Left cardiac atrium (tissue), 4 donors: Measurements from ENCODE around the gene NEAT1. TPM values are rescaled to one million over a fixed set of nuclear protein-coding genes. Genes with fewer than 3 reads are reported as not detected.
"Not testable (repeated sequence)": the region's sequence is repeated elsewhere in the genome, so short reads cannot be mapped to it uniquely, and the experiment has no call there.

Experiments
- ATAC-seq, 2 donors: fragments of 200-7000 bp; cut with Tn5 transposase; one replicate each; pipeline ENCODE4 v1.9.1; 2020; ENCODE audit warnings: mild to moderate bottlenecking in 2 of 2, moderate library complexity in 2 of 2
- DNase-seq: peaks from one replicate; pipeline ENCODE4 v3.0.0-alpha.2; 2020
- intact Hi-C, 2 donors: fragments of 100-400 bp; cut with DNase I; formaldehyde crosslinking; loops; one replicate each; pipeline versions ENCODE4 v1.14.1 to v1.15.1; 2022 to 2023
- total RNA-seq, 2 donors: library from RNA; stranded (reverse); fragmentation: NEBNext Ultra II Directional; extraction: Animal tissue kit (Norgen Biotek cat#: 25700); gene quantifications; one replicate each; pipeline ENCODE4 v1.2.1, GENCODE V29; 2021
- donor health status: DM: no; HTN: yes; CAD: no.
- donor health status: DM: no; HTN: yes; CAD: no; lungs with severe emphysema.
- donor health status: DM: yes; HTN: yes; CAD: no.
- donor health status: Dilated cardiomyopathy.

The NEAT1 gene
- total RNA-seq, 2 donors from 2014 or later, result 405 to 657 TPM

DNA sequence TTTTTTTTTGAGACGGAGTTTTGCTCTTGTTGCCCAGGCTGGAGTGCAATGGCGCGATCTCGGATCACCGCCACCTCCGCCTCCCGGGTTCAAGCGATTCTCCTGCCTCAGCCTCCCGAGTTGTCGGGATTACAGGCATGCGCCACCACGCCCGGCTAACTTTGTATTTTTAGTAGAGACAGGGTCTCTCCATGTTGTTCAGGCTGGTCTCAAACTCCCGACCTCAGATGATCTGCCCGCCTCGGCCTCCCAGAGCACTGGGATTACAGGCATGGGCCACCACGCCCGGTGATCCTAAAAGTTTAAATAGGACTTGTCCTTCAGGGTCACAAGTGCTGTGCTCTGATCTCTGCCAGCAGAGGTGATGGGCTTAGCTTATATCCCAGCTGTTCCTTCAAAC is 42.9 kb downstream of the NEAT1 start:
- DNase-seq, ATAC-seq, intact Hi-C loops: not testable (repeated sequence)

DNA sequence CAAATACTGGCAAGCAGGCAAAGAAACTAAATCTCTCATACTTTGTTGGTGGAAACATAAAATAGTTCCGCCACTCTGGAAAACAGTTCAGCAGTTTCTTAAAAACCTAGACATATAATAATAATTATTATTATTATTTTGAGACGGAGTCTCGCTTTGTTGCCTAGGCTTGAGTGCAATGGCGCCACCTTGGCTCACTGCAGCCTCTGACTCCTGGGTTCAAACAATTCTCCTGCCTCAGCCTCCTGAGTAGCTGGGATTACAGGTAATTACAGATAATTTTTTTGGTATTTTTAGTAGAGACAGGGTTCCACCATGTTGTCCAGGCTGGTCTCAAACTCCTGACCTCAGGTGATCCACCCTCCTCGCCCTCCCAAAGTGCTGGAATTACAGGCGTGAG is 44.7 kb downstream of the NEAT1 start:
- intact Hi-C loops, DNase-seq, ATAC-seq: not testable (repeated sequence)

DNA sequence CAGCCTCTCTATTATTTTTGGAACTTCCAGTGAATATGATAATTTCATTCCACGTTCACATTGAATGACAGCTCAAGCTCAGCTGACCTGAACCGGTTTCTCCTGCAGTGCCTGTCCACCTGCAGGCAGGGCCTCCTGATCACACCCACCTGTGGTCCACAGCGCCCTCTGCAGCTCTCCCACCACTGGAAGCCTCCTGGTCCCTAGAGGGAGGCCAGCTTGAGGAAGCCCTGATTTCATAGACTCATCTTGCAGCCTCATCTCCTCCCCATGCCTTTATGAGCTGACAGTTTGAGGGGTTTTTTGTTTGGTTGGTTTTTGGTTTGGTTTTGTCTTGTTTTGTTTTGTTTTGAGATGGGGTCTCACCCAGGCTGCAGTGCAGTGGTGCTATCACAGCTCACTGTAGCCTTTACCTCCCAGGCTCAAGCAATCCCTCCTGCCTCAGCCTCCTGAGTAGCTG is 46.3 kb downstream of the NEAT1 start:
- DNase-seq (no peak), ATAC-seq (no peak)
- intact Hi-C loops, result no loop called here

DNA sequence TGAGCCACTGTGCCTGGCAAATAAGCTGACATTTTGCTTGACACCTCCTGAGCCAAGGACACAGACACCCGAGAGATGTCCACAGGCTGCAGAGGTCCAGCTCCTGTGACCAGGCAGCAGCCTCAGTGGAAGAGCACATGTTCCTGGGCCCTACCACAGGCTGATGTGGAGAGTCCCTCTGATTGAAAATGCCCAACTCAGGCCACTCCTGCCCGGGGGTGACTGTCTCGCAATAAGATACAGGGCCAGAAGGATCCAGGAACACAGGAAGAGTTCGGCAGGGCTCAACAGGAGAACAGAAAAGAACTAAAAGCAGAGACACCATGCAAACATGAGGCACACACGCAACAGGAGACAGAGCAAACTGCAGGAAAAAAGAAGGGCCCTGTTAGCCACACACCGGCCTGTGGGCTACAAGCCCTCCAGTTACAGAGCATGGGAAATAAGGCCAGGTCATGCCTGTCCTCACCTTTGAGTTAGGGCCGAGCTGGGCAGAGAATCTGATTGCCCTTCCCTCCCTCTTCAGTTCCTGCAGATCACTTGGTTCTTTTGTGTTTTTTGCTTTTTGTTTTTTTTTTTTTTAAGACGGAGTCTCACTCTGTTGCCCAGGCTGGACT is 47.9 kb downstream of the NEAT1 start:
- intact Hi-C loops, result loop anchor here in 1 of 2 donors (5.0 kb wide), 1 partner anchor 48 kb away; the partner anchor contains the start of gene NEAT1
- ATAC-seq (peak; percentile 9 to 11), DNase-seq (no peak)

DNA sequence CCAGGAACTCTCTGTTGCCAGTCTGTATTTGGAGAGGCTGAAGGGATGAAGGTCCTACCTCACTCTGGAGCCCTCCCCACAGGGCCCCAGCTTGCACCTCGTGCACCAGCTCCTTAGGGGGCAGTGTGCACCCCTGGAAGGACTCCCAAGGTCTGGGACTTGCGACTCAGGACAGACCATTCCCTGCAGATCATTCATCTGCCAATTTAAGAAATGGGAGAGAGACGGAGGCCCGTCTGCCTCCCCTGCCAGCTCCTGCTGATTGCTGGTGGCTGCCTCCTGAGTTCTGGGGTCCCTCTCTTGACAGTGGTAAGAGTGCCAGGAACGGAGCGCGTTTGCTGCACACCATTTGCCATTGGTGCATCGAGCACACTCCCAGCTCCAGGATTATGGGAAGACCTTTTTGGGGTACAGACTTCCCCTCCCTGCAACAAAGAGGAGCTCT is 48.9 kb downstream of the NEAT1 start:
- peak; percentile 76 for DNase-seq
- intact Hi-C loops, result loop anchor here in 1 of 2 donors (5.0 kb wide), 1 partner anchor 49 kb away; the partner anchor contains the start of gene NEAT1
- ATAC-seq, result peak; percentile 84 to 87

DNA sequence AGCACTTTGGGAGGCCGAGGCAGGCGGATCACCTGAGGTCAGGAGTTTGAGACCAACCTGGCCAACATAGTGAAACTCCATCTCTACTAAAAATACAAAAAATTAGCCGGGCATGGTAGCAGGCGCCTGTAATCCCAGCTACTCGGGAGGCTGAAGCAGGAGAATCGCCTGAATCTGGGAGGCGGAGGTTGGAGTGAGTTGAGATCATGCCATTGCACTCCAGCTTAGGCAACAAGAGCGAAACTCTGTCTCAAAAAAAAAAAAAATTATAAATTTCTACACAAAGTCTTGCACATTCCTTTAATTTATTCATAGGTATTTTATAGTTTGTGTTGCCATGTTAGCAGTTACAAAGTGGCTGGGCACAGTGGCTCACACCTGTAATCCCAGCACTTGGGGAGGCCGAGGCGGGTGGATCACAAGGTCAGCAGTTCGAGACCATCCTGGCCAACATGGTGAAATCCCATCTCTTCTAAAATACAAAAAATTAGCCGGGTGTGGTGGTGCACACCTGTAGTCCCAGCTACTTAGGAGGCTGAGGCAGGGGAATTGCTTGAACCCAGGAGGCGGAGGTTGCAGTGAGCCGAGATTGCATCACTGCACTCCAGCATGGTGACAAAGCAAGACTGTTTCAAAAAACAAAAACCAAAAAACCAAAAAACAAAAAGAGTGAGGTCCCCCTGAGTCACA is 50.1 kb downstream of the NEAT1 start:
- ATAC-seq, result not testable (repeated sequence)
- intact Hi-C loops, result loop anchor here in 1 of 2 donors (1.0 to 5.0 kb wide), 2 partner anchors 25 to 50 kb away; partner anchors contain the start of gene NEAT1

DNA sequence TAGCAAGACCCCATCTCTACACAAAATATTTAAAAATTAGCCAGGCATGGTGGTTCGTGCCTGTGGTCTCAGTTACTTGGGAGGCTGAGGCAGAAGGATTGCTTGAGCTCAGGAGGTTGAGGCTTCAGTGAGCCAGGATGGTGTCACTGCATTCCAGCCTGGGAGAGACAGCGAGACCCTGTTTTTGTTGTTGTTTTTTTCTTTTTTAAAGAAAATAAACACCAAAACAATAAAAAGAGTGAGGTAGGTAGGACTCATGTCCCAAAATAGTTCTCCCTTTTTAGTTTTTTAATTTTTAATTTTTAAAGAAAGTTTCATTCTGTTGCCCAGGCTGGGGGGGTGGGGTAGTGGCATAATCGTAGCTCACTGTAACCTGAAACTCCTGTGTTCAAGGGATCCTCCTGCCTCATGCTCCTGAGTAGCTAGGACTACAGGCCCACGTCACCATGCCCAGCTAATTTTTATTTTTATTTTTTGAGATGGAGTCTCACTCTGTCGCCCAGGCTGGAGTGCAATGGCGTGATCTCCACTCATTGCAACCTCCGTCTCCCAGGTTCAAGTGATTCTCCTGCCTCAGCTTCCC is 50.8 kb downstream of the NEAT1 start:
- ATAC-seq, result no peak
- intact Hi-C loops, result loop anchor here in 1 of 2 donors (5.0 kb wide), 1 partner anchor 51 kb away; the partner anchor contains the start of gene NEAT1

More for the DNA sequence above, 50.1 kb downstream of the NEAT1 start:
- not testable (repeated sequence) for DNase-seq

DNA sequence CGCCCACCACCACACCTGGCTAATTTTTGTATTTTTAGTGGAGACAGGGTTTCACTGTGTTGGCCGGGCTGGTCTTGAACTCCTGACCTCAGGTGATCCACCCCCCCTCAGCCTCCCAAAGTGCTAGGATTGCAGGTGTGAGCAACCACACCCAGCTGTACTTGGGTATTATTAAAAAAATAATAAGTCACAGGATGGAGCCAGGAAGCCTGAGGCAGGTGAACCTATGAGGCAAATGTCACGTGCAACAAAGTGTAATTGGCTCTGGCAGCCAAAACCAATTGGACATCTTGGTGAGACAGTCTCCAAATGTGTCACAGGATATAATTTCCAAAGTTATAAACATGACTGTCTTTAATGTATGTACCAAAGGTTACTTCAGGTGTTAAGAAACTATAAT is 52.3 kb downstream of the NEAT1 start:
- DNase-seq, result no peak
- intact Hi-C loops, result loop anchor here in 1 of 2 donors (5.0 kb wide), 1 partner anchor 53 kb away; the partner anchor contains the start of gene NEAT1
- no peak for ATAC-seq

More for the DNA sequence above, 50.8 kb downstream of the NEAT1 start:
- no peak for DNase-seq

DNA sequence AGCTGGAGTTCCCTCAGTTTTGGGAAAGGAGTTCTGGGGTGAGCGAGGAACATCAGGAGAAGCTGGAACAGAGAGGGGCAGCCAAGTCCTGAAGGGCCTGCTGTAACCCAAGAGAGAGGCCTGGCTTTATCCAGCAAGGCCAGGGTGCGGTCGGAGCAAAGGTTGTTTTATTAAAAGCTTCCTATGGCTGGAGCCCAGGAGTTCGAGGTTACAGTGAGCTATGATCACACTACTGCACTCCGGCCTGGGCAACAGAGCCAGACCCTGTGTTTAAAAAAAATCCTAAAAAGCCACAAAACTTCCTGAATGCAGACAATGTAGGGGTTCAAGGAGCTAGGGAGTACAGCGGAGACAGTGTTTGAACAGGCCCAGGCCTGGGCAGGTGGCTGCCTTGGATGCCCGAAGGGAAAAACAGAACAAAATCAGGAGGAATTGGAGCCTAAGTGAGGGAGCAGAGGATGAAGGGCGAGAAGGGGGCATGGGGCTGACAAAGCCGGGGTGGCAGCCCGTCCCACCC is 54.1 kb downstream of the NEAT1 start:
- DNase-seq, result peak; percentile 29
- no peak for ATAC-seq
- intact Hi-C loops, result loop anchor here in 1 of 2 donors (2.0 kb wide), 1 partner anchor 16 kb away; no protein-coding TSS in a partner anchor

DNA sequence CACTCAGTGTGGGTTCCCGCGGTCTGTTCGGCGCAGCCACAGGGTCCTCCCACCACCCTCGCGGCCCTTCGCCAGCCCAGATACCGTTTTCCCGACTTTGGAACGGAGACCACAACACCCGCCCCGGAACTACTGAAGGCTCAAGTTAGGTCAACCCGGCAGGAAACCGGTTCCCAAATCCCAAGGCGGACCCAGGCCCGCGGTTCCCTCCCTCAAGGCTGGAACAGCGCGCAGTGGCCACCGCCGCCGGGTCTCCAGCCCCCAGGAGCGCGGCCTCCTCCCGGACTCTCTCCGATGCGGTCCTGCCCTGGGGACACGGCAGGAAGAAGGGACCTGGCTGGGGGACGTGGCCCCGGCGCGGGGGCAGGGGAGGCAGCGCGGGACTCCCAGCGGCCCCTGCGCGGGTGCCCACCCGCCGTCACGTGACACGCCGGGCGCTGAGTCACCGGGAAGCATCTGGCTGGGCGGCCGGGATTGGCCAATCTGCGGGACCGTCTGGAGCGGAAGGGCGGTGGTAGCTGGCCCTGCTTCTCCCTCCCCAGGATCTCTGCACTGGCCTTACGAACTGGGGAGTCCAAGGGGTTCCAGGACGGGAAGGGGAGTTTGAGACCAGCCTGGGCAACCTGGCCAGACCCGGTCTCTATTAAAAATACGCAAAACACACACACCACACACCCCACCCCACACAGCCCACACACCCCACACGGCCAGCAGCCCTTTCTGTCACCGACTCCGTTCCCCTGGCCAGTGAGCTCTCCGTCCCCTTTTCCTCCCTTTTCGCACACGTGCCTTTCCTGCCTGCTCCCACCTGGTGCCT is 54.8 kb downstream of the NEAT1 start:
- peak; percentile 89 to 93 for ATAC-seq
- intact Hi-C loops, result loop anchor here in 1 of 2 donors (2.0 kb wide), 1 partner anchor 15 kb away; no protein-coding TSS in a partner anchor
- DNase-seq, result peak; percentile 98

DNA sequence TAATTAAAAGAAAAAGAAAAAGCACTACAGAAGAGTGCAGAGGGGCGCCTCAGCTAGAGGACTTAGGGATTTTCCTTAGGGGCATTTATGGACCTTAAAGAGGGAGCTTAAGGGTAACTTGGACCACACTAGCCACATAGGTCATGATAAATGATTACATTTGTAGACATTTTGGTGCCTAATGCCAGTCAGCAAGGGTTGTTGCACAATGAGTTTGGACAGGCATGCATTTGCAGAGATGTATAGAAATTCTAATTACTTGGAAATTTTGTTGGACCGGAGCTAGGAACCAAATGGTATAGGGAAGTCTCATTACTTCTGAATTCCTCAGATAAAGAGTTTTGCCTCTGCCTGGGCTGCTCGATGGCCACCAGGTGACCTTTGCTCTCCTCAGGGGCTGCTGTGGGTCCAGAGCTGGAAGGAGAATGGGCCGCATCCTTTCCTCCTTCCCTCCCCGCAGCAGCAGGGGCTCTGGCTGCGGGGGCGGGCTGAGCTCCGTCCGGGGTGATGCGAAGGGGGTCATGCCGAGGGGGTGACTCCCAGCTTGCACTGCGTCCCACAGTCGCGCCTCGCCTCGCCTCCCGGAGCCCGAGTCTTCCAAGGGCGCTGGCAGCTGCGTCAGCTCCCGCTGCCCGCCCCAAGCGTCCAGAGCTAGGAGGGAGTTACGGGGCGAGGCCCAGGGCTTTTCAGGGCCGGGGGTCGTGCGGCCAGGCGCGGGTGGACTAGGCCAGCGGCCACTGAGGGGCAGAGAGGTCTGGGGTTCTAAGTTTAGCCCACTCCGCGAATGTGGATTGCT is 56.0 kb downstream of the NEAT1 start:
- intact Hi-C loops, result no loop called here
- ATAC-seq (peak; percentile 32 to 36), DNase-seq (peak; percentile 77)

DNA sequence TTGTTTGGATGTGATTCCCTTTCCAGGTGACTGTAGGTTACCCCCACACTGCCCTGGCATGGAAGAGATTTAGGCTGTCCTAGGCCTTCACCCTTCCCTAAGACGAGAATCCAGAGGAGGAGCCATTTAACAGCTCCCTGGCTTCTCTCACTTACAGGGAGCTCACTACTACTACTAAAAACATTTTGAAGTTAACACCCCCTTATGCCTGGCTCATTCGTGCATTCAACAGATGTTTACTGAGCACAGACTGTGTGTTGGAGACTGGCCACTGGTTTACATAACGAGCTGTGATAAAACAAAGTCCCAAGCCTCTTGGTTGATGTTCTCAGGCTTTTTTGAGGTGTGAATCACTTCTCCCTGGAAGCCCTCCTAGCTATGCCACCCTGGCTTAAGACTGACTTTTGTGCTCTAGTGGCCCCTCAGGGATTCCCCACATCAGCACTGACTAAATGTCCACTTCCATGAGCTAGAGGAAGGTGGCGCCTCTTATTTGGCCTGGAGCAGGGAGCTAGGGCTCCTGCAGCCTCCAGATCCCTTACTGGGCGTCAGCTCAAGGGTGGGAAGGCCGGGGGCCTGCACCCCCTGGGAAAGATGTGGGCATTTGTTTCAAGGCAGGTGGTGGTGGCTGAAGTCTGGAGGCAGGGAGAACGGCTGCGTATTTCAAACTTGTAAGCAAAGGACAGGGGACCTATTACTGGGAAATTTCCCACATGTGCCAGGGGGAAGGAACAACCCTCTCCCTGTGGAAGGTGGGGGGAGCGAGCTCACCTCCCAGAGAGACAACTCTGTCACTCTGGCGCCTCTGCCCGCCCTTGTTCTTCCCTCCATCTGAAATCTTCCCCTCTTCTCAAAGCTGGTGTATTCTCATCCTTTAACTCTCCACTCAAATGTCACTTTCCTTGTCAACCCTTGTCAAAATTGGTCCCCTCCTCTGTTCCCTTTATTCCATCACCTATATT is 56.9 kb downstream of the NEAT1 start:
- peak; percentile 63 for DNase-seq
- intact Hi-C loops, result no loop called here
- peak; percentile 23 to 42 for ATAC-seq

DNA sequence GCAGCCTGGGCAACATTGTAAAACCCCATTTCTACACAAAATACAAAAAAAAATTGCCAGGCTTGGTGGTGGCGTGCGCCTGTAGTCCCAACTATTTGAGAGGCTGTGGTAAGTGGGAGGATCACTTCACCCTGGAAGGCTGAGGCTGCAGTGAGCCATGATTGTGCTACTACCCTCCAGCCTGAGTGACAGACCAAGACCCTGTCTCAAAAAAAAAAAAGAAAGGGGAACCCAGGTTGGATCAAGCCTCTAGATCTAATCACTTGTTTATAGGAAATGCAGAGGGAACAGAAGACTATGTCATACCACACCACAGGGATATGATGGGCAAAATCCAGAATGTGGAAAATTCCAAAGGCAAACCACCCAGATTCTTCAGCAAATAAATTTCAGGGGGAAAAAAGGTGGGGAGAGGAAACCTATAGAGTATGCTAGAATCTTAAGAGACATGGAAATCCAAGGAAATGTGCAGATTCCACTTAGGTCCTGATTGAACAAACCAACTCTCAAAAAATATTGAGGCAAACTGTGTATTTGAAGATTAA is 59.8 kb downstream of the NEAT1 start:
- ATAC-seq (no peak), DNase-seq (peak; percentile 3)
- intact Hi-C loops, result no loop called here

DNA sequence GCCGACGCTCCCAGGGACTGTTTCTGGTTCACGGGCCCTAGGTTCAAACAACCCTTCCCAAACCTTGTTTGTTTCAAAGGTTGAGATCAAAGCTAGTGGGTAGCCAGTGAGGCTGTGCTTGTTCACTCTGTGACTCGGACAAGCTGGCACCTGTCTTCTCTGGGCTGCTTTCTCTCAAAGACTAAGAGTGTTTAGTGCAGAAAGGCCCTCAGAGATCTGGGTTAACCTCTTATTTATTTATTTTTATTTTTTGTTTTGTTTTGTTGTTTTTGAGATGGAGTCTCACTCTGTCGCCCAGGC is 63.3 kb downstream of the NEAT1 start:
- intact Hi-C loops, result no loop called here
- ATAC-seq, result no peak

DNA sequence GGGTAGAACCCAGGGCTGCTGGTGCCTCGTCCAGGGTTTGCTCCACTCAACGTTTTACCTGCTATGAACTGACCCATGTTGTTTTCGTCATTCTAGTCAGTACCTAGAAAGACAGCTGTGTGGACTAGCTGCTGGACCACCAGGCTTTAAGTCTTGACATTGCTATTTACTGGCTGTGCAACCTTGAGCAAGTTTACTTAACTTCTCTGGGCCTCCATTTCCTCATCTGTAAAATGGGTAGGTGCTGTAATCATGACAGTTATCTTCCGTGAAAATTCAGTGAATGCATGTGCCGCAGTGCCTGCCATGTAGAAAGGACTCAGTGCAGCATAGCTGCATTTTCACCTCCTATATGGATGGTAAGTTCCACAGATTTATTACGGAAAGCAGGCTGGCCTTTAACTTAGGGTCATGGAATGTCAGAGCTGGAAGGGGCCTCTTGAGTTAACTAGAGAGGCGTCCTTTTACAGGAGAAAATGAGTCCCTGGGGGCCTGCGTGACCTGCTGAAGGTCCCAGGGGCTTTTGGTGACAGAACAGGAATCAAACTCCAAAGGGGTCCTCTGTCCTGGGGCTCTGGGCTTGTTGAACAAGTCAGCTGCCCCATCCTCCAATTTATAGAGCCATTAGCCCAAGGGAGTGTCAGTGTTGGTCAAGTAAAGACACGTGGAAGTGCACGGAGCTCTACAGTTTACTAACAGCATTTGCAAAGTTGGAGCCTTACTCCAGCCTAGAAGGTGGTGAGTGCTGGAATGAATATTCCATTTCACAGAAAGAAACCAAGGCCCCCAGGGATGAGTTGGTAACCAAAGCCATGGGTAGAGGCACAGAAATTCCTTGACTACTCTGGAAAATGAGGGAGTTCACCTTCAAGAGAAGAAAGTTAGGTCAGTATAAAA is 64.2 kb downstream of the NEAT1 start:
- DNase-seq, result peak; percentile 13
- ATAC-seq, result no peak
- intact Hi-C loops, result no loop called here

More for the DNA sequence above, 63.3 kb downstream of the NEAT1 start:
- peak; percentile 7 for DNase-seq
